HG02981 (cell line): ENCODE measurements around the gene GAS2.
A peak's percentile ranks its signal among the peaks of the same experiment; 100 is the strongest.

Experiments used
- ATAC-seq: cut with Tn5 transposase; IDR thresholded peaks from one replicate; pipeline ENCODE4 v1.9.1; 2021; ENCODE audit warnings: mild to moderate bottlenecking, moderate library complexity; ENCODE audit not compliant: unreplicated experiment

The GAS2 gene

DNA sequence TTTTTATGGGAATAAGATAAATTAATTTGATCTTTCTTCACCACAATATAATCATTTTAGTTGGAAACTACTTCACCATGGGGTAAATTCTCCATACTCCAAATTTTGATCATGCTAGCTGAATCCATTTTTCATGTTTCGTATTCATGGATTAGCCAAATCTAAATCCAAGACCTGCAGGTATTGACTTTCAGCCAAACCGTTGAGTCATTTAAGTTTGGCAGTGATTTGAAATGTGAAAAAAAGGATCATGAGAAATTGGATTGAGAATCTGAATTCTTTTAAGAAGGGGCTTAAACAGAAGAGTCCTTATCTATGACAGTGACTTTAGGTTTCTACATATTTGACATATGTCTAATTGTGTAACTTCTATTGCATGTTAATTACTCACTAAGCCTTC lies 5.3 kb downstream of the GAS2 start:
- ATAC-seq = no peak

DNA sequence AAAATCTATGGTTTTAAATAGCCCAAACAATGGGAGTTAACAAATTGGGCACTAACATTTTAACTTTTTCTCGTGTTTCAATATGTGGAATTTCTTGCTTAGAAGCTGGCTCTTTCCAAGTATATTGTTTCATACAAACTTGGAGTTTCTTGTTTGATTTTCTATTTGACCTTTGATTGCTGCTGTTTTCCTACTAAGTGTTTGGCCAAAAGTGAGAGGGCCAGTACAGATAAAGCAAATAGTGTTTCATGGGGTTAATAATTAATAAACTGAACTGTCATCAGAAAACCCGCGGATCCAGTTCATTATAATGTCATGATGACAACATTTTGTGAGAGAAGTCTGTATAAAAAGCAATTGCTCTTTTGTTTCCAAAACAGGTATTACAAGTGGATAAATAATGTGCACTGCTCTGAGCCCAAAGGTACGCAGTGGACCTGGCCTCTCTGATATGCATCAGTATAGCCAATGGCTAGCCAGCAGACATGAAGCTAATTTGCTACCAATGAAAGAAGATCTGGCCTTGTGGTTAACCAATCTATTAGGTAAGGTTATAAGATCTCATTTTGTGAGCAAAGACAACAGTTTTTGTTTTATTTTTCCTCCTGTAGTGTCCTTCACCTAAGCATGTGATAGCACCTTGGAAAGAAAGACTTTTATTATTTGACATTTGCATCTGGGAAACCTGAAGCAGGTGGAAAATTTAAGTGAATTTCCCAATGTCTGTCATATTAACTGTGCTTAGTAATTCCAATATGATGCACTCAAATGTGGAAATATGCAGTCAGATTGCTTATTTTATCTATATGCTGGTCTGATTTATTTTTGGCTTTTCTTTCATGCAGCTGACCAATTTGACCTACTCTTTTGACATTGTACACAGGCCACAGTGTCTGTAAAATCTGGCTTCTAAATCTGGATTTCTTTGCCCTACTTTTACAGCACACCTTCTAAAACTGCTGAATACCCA lies 8.3 kb downstream of the GAS2 start:
- no peak for ATAC-seq

DNA sequence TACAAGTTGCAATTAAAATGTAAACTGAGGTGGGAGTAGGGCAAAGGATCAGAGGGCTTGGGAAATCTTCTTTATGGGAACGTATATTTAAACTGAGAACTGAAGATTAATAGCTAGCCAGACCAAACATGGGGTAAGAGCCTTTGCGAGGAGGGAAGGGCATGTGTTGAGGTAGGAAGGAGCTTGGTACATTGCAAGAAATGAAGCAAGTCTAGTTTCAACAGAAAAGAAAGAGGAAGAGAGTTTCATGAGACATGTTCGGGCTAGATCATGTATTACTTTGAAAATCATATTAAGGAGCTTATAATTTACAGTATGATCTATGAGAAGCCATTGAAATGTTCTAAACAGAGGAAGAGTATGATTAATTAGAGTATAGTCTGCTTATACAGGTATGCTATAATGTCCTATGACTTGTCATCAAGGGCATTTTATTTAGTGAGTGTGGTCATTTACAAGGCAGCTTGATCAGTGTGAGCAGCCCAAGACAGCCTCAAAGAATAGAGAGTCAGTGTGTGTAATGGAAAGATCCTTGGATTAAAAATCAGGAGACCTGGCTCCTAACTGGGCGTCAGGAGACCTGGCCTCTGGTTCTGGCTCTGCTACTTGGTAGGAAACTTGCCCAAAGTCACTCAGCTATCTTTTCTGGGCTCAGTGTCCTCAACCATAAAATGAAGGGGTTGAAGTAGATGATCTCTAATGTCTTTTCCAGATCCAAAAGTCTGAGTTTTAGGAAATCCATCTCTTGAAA lies 10.9 kb downstream of the GAS2 start:
- no peak for ATAC-seq

DNA sequence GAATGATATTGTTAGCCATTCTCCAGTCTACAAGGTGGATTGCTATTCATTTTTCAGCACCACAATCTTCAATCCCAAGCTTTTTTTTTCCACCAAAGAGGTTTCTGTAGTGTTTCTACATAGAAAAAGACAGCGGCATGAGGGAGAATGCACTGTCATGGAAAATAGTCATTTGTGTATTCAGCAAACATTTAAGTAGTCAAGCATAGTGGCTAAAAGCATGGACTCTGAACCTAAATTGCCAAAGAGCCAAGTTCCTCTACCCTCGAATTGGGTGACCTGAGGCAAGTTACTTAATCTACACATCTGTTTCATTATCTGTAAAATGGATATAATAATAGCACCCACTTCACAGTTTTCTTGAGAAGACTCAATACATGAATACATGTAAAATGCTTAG lies 14.2 kb downstream of the GAS2 start:
- no peak for ATAC-seq

DNA sequence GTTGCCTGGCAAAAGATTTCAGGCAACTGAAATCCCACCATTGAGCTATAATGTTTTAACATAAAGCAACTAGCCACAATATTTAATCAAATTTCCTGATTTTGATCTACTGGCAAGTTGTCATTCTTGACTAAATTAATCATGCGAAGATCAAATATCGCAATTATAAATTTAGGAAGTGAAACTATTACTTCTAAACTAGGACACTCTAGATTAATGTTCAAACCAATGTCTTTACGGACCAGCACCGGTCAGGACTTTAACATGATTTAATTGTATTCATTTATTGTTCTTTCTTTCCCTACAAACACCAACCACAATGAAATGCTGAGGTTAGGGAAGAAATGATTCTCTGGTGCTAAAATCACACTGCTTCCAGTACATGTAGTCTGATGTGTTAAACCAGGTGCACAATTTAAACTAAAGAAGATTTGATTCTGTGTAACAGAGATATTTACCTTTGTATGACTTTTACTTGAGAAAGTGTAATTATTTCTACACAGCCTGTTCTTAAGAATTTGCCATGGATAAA lies 14.9 kb downstream of the GAS2 start:
- ATAC-seq = peak; percentile 65

DNA sequence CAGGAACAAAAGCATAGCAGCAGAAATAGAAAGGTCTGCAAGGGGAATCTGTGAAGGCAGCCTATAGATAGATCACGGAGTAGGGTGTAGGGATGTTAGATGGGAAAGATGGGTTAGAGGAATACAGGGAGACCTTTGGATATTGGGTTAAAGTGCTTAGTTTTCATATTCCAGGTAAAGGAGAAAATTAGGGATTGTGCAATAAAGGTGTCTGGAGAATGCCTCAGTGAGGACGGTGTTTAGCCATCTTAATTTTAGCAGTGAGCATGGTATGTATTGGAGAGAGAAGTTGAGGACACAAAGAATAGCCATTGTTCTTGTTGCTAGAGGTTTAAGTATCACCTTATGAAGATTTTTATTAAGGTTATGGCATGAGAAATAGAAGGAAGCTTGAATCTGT lies 17.7 kb downstream of the GAS2 start:
- ATAC-seq = no peak

DNA sequence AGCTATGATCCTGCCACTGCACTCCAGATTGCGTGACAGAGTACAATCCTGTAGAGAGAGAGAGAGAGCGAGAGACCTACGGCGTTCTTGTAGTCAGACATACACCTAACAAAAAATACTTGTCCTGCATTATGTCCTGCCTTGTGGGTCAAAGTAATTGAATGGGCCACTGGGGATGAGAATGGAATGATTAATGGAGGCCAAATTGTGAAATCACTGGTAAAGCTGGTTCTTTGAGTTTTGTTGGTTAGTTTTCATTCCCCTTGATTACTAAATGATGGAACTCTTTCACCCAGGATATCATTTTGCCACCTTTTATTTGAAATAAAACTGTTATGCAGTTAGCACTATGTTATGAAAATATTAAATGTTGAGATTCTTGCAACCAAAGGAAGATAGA lies 18.7 kb downstream of the GAS2 start:
- ATAC-seq = no peak

DNA sequence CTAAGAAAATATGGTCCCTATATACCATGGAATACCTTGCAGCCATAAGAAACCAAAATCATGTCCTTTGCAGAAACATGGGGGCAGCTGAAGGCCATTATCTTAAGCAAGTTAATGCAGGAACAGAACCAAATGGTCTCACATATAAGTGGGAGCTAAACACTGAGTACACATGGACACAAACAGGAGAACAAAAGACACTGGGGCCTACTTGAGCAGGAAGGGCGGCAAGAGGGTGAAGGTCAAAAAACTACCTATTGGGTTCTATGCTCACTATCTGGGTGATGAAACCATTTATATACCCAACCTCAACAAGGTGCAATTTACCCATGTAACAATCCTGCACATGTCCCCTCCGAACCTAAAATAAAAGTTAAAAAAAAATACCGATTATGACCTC lies 22.5 kb downstream of the GAS2 start:
- no peak for ATAC-seq

DNA sequence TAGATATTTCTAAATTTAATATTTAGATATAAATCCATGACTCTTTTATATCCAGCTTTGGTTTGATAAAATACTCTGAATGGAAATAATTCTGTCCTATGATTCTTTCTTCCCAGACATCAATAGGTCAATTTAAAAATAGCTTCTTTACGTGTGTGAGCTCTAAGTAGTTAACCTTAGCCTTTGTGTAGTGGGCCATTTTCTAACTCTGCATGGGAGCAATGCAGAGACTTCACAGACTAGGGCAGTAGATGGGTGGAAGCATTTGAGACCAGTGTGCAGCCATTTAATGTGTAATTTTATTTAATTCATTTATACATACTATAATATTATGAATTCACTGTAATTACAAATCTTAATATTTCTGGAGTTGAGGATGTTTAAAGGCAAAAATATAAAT lies 23.8 kb downstream of the GAS2 start:
- ATAC-seq = no peak

DNA sequence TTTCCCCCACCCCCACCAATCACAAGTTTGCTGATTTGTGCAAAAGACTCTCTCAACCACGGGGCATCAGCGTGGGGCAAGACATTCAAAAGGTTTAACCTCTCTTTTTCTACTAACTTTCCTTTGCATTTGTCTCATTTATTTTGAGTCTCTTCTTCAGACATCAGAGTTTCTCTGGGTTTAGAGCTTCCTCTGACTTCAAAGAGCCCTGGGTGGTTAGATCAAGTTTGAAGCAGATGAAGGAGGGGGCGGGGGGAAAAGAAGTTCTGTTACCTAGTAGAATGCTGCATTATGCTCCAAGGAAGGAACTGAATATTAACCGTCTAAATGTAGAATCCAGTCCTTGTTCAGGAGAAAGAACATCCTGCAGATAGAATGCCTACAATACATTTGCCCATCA lies 24.5 kb downstream of the GAS2 start:
- ATAC-seq = no peak

DNA sequence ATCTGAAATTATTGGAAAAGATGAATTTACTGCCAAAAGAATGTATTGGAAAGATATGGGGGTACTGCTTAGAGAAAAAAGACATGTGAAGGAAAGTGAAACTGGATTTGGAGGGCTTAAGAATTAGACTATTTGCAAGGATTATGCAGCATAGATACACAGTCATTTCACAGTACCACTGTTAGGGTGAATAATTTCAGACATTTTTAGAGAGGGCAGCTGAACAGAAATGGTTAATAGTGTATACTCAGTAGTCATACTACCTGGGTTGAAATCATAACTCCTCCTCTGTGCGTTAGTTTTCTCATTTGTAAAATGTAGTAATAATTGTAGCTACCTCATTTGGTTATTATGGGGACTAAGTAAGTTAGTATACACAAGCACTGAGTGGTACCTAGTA lies 33.0 kb downstream of the GAS2 start:
- ATAC-seq = peak; percentile 83

DNA sequence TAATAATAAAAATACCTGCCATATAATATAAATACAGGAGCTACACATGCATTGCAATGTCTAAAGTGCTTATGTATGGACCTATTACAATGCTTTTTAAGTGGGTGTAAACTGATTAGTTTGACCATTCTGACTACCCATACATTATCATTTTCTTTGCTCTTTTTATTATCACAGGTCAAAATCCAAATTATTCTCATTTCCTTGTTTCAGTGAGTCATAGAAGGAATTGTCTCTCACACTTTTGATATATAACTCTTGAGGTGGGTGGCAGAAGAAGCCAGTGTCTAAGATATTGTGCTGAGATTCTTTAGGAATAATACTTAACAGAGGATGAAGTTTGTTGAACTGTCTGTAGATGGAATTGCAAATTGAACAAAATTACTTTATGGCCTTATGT lies 35.6 kb downstream of the GAS2 start:
- no peak for ATAC-seq

DNA sequence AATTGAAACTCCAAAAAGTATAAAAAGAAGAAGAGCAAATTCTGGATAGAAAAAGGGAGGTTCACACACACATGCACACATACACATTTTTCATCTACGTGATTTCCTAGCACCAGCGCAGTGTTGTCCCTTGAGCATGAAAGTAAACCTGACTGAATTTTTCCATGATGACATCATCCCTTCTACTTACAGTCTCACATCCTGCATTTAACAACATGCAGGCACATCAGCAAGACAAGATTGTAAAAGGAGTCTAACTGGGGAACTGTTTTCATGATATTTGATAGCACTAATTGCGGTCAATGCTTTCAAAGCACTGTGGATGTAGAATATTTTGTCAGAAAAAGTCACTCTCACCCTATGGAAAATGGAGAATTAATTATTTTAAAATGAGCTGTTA lies 36.6 kb downstream of the GAS2 start:
- no peak for ATAC-seq

DNA sequence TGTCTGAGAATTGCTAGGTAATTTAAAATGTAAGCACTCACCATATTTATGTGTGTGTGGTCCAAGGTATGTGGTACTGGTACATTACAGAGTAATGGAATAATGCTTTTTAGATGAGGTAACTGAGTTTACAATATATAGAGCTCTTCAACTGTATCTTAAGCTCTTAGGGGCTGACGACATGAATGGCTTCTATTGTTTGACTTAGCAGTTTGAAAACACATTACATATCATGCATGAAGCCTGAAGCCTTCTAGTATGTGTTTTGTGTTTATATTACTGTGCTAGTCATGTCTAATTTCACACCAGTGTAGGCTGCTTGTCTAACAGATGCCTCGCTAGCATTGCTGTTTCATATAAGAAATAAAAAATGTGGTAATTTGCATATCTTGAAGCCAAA lies 37.2 kb downstream of the GAS2 start:
- ATAC-seq = no peak

DNA sequence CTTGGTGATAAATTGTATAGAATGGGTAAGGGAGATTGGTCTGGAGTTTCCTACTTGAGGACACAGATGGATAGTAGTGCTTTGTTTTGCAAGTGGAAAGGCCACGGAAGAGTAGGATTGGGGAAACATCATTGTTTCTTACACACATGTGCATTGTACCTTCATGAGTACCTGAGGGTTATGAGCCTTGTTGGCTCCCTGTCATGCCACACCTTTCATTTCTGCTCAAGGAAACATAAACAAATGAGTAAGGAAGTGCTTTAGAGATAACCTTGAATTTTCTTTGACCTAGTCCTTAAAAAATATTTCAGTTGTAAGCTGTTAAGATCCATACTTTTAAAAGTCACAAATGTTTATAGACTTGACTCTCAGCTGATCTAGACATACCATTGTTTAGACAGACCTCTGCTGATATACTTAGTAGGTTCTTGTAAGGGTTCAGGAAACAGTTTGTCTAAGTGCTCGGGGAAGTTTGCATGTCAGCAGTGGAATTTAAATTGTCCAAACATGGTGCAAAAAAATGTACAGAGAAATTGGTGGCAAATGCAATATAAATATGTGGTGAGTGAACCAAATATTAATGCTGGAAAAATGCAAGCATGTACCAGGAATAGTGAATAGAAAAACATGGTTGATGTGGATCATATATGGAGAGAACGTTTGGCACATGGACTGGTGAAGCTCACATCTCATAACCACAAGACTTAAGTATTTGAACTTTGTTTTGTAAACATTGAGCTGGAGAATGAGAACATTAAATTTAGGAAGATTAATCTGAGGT lies 40.9 kb downstream of the GAS2 start:
- no peak for ATAC-seq

DNA sequence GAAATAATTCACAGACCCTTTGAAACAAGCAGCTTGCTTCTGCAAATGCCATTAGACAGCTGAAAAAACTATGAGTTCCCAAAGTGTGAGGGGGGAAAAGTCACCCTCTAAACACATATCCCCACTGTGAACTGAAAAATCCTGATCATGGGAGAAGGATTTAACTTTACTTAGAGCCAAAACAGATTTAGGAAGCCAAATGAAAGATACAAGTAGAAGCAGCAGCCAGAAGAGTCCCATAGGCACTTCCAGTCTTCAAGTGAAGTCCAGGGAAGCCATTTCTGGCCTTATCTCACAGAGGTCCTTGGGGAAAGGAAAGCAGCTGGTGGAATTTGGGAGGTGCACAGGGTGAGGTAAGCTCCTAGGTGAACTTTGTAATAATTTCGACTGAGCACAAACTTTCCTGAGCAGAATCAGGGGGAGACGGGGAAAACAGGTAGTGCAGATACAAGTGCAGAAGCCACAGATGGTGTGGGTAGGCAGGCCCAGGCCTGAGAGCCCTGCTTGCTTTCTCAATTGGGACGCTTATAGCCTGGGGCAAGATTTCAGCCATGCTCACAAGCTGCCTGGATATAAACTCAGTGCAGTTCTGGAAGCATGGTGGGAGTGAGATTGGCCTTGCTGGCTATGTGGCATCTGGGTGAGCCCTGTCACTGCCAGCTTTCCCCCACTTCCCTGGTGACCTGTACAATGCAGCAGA lies 44.8 kb downstream of the GAS2 start:
- ATAC-seq = no peak

DNA sequence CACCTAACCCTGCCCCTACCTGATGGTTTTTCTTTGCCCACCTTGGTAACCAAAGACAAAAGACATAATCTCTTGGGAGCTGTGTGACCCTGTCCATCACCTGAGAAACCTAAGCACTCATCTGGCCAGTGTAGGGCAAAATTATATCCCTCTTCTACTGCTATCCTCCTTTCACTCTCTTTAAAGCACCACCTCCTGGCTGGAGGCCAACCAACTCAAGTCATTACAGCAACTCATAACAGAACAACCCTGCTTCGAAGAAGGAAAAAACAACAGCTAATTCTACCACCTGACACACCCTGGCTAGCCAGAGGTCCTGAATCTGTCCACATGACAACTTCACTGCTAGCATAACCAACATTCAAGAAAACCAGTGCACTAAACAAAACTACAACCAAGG lies 45.5 kb downstream of the GAS2 start:
- ATAC-seq = no peak

DNA sequence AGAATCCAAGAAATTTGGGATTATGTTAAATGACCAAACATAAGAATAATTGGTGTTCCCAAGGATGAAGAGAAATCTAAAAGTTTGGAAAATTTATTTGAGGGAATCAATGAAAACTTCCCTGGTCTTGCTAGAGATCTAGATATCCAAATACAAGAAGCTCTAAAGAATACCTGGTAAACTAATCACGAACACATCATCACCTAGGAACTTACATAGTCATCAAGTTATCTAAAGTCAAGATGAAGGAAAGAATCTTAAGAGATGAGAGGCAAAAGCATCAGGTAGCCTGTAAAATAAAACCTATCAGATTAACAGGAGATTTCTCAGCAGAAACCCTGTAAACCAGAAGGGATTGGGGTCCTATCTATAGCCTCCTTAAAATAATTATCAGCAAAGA lies 46.9 kb downstream of the GAS2 start:
- no peak for ATAC-seq

DNA sequence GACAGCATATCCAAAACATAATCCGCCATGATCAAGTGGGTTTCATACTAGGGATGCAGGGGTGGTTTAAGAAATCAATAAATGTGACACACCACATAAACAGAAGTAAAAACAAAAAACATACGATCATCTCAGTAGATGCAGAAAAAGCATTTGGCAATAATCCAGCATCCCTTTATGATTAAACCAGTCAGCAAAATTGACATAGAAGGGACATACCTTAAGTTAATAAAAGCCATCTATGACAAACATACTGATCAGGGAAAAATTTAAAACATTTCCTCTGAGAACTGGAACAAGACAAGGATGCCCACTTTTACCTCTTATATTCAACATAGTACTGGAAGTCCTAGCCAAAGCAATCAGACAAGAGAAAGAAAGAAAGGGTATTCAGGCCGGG lies 49.6 kb downstream of the GAS2 start:
- no peak for ATAC-seq

DNA sequence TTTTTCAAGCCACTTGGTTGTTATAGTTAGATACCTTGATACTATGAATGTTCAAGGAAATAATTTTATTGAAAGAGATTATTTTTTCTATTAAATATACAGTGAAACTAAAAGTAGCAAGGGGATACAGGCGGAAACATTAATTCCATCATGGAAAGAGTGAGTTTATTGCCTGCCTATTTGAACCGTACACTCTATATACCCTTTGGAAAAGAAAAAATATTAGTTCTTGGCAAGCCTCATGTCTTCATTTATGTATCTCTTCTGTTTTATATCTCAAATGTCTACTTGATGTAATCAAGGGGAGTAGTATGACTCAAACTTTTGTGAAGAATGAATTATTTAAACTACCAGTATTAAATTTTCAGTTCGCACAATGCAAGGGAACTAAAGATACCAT lies 54.0 kb downstream of the GAS2 start:
- no peak for ATAC-seq

DNA sequence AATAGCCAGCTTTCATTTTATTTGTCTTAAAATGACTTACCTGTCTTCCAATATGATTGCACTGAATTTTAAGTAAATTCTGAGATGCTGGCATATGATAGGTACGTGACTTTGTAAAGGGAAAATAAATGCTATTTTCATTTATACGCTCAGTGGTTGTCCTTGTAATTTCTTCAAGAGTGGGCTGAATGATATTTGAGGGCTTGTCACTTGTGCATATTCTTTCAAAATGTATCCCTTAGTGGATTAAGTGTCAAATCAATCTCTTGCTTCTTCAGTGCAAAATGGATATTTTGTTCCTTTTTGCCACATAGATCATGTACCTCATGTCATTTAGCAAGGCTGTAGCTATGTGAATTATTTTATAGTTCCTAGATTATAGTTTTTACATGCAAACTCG lies 56.9 kb downstream of the GAS2 start:
- no peak for ATAC-seq
